ENCODE measurements around the gene CSNK1D. TPM values are rescaled to one million over a fixed set of nuclear protein-coding genes. Genes with fewer than 3 reads are reported as not detected.

The CSNK1D gene
- total RNA-seq, 1 experiment from 2014 or later = 137 TPM

- Mint-ChIP-seq H3K27me3 (ENCODE audit: low read depth) (peaks cover 45% of the 10 kb centered on the region), H3K27ac (no peak overlapping the region), H3K9me3 (no peaks in the 10 kb centered on the region), H3K4me1 (peaks cover 9 to 32% of the 10 kb centered on the region in 2 experiments; a peak in 3 of 4 replicates), H3K4me3 (no peak overlapping the region), H3K36me3 (ENCODE audit: insufficient read depth in 1 of 3, low read depth in 3 of 3) (no peaks in the 10 kb centered on the region)
- no peak overlapping the region for H2BK120ac ChIP-seq (ENCODE audit: low read depth, low read length, poor library complexity, severe bottlenecking)
- TF ChIP-seq, protein P1, sequence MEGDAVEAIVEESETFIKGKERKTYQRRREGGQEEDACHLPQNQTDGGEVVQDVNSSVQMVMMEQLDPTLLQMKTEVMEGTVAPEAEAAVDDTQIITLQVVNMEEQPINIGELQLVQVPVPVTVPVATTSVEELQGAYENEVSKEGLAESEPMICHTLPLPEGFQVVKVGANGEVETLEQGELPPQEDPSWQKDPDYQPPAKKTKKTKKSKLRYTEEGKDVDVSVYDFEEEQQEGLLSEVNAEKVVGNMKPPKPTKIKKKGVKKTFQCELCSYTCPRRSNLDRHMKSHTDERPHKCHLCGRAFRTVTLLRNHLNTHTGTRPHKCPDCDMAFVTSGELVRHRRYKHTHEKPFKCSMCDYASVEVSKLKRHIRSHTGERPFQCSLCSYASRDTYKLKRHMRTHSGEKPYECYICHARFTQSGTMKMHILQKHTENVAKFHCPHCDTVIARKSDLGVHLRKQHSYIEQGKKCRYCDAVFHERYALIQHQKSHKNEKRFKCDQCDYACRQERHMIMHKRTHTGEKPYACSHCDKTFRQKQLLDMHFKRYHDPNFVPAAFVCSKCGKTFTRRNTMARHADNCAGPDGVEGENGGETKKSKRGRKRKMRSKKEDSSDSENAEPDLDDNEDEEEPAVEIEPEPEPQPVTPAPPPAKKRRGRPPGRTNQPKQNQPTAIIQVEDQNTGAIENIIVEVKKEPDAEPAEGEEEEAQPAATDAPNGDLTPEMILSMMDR (conservative IDR thresholded peaks at IDR 0.05) = no peak
- H2AFZ ChIP-seq (ENCODE audit: low read length) = no peak overlapping the region
- H4K20me1 ChIP-seq (ENCODE audit: control insufficient read depth, insufficient read depth, insufficient read length) = no peaks in the 10 kb centered on the region
- H3K79me2 ChIP-seq (ENCODE audit: insufficient read depth, low read length) = no peaks in the 10 kb centered on the region
- H3K9ac ChIP-seq (ENCODE audit: extremely low read depth, insufficient read length, low read length) = no peak overlapping the region
- H3K9me3 ChIP-seq (ENCODE audit: control insufficient read depth, low read depth, low read length) = no peaks in the 10 kb centered on the region
- H4K5ac ChIP-seq (ENCODE audit: insufficient read length, low read depth, low read length) = no peak overlapping the region
- H3K14ac ChIP-seq (ENCODE audit: insufficient read depth, low read length) = no peak overlapping the region
- H3K27me3 ChIP-seq (ENCODE audit: insufficient read depth, low read length) = no peaks in the 10 kb centered on the region
- H3K4ac ChIP-seq (ENCODE audit: low read depth, low read length) = no peak overlapping the region
- WGBS (ENCODE audit: extremely low coverage, insufficient read length, low lambda C conversion rate) = no CpG with 5 or more reads among the region's 27 CpGs
- H3K4me1 ChIP-seq (ENCODE audit: insufficient read depth, low read length) = no peaks in the 10 kb centered on the region; the same call in 1 of the 2 replicates
- H3K18ac ChIP-seq (ENCODE audit: insufficient read length, low read depth, low read length) = no peak overlapping the region
- no peak overlapping the region for H3K27ac ChIP-seq (ENCODE audit: insufficient read length, low read depth, low read length)
- no peak for DNase-seq
- no peak overlapping the region for H3K23ac ChIP-seq (ENCODE audit: insufficient read length, low read depth, low read length)
- no peak overlapping the region for H2BK5ac ChIP-seq (ENCODE audit: insufficient read length, low read length)
- no peak overlapping the region for H3K4me2 ChIP-seq (ENCODE audit: insufficient read depth, insufficient read length, low read length)
- no peak overlapping the region for H2BK20ac ChIP-seq (ENCODE audit: low read depth, low read length, poor library complexity, severe bottlenecking)
- no peak overlapping the region for H2AK5ac ChIP-seq (ENCODE audit: insufficient read length, low read length)
- no peak overlapping the region for H2BK12ac ChIP-seq (ENCODE audit: insufficient read length, low read depth, low read length)
- H3K23me2 ChIP-seq (ENCODE audit: insufficient read length, low read depth, low read length, poor library complexity, severe bottlenecking) = peaks cover 3% of the 10 kb centered on the region
- no peak overlapping the region for H4K91ac ChIP-seq (ENCODE audit: insufficient read length, low read depth, low read length)
- H3K79me1 ChIP-seq (ENCODE audit: insufficient read depth, low read depth, low read length, poor library complexity, severe bottlenecking) = no peaks in the 10 kb centered on the region
- H3K56ac ChIP-seq (ENCODE audit: insufficient read length, low read depth, low read length) = no peak overlapping the region
- H3T11ph ChIP-seq (ENCODE audit: low read length) = no peak overlapping the region
- H4K8ac ChIP-seq (replicated peaks; ENCODE audit: insufficient read length, low read depth, low read length) = no peak overlapping the region
- no peak overlapping the region for H2BK15ac ChIP-seq (ENCODE audit: low read depth, low read length)
Observed at GRCh38 chr17:82298538-82299421, 25.3 kb upstream of the CSNK1D start.

Measured in H9 (cell line).